Stimulated activated CD4-positive, alpha-beta T cell treated with anti-CD3 and anti-CD28 coated beads, Interleukin-12 subunit alpha, Interleukin-12 subunit beta, amount 100 ng/mL, for 4 hours (primary cell): Measurements from ENCODE around the gene GALC.

Experiments used
- DNase-seq: peaks from one replicate; pipeline ENCODE4 v3.0.0-alpha.2; 2020

The GALC gene

DNA sequence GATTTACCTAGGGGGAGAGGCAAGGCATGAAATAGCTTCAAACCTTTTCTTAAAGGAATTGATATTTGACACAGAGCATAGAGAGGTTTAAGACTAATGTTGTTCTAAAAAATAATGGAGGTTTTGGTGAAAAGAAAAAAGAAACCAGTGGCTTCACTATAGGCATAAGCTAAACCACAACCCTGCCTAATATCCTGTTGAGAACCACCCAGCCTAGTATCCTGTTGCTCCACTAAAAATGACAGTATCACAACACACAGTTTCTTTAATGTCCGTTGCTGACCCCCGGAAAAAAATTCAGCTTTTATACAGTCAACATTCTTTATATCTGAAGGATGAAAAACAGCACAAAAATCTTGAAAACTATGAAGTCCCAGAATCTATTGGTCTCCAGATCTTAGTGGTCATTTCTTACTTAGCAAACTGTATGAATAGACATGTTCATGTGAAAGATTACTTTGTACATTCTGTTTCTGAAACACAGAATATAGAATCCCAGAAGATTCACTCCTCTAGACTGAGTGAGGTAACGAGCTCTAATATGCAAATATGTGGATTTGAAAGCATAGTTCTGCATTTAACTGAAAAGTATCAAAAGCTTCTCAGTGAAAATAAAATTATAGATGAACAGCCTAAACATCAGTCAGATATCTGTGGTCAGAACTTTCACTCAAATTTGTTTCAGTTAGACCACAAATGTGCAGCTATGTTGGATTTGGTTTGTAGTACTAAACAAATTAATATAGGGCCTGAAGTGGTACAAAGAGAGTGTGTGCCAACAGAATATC lies 40.5 kb downstream of the GALC start:
- DNase-seq: no peak

DNA sequence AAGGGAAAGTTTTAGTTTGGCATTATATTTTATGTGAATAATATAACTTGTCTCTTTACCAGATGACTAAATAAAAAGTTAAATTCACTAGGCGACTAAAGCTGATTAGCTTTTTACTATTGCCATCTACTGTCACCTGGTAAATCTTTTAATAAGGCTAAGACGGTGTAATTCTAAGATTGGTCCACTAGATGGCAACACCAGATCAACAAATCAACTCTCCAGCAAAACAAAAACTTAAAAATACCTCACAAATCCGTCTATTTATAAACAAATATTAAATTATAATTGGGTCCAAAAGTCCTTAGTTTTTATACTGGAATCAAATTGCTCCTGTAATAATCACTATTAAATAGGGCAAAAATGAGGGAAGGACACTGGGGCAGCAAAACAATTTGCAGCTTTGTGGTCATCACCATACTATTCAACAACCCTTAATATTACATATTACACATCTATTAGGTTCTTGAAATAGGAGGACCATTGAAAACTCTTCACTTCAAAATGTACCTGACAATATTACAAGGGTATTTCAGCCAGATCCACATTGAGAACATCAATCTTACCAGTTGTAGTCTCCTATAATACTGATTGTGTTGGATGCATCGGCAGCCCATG lies 47.9 kb downstream of the GALC start:
- no peak for DNase-seq

DNA sequence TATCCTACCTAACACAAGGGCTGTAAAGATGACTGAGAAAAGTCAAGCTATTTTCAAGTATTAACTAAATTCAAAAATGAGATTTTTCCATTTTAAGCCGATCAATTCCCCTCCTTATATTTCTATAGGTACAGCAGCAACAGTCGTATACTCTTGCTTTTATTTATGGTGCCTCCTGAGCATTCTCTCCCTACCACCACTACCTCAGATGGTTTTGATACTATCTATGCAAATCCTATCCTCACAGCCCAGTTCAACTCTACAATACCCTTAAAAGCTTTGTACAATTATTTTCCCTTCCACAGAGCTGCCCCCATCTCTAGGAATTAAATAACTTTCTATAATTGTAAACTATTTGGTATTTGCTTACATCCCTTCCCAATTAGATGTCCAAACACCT lies 52.1 kb downstream of the GALC start:
- no peak for DNase-seq

DNA sequence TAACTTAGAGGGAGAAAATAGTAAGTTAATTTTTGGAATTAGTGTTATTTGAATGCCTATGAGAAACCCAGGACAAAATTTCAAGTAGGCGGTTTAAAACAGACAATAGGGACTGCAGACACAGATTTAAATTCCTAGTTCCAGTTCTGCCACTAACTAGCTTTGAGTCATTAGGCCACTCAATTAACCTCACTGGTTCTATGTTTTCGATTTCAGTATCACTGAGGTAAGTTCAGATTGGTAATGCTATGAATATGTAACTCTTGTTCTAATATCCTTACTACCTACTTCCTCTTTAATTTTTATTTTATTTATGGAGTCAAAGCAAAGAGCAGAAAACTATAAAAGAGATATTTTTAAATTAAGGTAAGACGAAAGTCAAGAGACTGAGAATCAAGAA lies 52.6 kb downstream of the GALC start:
- no peak for DNase-seq

DNA sequence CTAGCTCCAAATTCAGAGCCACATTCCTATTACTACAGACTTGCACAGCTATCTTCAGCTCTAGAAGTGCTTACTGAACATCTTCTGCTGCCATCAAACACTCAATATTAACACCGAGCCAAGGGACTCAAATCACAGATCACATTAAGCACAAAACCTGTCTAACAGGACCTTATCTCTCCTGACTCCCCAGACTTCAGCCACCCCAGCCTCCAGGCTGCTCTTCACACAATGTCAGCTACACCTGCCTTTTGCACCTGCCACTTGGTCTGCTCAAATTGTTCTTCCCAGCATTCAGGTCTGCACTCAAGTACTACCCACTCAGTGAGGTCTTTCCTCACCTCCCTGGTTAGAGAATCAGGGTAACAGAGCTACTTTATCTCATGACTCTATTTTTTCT lies 57.1 kb downstream of the GALC start:
- DNase-seq: no peak

DNA sequence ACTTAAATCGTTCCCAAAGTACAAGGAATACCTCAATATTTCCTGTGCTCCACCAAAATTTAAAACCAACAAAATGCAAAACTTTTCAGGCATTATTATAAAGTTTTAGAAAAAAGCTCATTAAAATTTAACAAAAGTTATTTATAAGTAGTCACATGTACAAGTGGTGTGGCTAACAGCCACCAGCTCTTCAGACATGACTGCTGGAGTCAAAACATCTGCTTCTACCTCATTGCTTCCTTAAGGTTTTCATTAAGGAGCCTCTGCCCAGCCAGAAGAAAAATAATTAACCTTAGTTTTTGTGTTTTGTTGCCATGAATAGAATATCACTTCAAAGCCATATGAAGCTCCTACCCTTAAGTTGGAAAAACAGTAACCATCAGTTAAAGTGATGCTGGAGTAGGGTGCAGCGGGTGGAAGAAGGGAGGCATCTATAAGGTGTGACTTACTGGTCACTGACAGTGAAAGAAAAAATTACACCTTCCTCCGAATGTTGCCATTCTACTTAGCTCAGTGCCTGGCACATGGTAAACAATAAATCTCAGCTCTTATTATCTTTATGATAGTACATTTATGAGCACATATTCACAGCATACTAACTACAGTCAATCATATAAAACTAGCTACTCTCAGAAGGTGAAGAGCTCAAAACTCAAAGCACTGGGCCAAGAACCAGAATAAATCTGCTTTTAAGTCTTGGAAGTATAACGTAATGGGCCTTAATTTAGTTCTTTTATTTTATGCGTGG lies 57.7 kb downstream of the GALC start:
- DNase-seq: no peak

DNA sequence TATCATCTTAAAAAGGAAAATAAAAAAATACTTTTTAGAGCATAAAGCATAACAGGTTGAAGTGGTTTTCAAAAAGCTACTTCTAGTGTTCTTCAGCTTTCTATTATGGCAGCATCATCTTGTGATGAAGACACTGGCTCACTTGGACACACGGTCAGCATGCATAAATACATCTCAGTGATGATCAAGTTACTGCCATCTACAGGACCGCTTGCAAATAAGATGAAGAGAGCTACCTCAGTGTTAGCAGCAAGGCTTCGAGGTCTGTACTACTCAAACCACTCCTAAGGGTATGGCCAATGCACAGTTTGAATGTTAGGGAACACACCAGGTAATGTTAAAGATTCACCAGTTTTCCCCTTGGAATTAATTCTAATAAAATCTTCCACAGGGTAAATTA lies 58.8 kb downstream of the GALC start:
- DNase-seq: no peak

DNA sequence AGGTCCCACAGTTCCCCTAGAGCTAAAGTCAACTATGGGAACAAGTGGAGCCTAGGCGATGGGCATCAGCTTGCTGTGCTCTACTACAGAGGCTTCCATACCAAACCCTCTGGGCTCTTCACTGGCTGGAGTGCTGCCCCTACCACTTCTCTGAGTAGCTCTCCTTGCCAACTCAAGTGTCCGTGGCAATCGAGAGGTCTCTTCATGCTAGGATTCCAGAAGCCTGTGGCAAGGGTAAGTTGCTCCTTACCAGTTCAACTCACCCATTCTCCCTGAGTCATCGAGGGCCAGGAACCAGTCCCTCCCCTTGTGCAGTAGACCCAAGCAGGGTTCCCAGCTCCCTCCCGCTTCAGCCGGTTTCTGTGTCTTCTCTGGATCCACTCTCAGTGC lies 76.1 kb downstream of the GALC start:
- DNase-seq: no peak

DNA sequence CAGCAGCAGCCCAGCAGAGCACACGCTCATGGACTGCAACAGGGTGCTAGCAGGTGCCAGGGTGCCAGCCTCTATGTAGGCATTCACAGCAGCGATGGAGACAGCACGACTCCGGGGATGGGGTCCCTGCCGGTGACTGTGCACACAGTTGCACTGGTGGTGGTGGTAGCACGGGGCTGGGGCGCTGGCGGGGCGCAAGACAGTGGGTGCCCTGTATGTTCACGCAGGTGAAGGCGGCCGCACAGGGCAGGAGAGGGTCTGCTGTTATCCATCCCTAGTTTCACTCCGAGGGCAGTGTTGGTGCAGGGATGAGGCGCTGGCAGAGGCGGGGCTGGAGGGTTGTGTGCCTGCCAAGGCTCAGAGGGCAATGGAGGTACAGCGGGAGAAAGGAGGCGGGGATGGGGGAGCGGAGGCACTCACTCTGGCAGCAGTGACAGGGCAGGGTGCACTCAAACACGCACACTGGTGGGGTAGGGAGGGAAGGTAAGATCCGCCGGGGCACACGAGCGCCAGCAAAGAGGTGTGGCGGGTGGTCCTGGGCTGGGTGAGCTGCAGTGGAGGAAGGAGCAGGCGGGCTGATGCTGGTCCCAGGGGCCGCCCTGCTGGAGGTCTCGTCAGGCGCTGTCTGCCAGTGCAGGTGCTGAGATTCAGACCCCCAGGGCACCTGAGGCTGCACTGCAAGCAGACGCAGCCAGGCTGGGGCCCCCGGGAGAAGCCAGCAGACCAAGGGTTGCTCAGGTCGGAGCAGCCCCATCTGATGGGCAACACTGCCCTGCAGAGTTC lies 76.7 kb downstream of the GALC start:
- DNase-seq: no peak

DNA sequence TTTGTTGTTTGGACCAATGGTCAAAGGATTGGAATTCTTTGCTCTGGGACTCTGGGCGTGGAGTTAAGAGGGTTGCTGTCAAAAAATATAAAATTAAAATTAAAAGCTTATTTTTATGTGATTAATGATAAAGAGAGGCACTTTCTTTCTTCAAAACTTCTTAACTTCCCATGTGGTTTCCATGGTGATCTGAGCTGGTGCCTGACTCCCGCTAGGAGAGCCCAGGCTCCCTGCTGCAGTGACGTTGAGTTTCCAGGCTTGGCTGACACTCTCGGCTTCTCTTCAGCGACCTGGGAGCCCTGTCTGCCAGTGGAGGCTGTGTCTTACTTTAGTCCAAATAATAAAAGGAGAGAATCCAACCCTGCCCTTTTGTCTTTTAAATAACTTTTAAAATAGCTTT lies 84.4 kb downstream of the GALC start:
- DNase-seq: no peak

DNA sequence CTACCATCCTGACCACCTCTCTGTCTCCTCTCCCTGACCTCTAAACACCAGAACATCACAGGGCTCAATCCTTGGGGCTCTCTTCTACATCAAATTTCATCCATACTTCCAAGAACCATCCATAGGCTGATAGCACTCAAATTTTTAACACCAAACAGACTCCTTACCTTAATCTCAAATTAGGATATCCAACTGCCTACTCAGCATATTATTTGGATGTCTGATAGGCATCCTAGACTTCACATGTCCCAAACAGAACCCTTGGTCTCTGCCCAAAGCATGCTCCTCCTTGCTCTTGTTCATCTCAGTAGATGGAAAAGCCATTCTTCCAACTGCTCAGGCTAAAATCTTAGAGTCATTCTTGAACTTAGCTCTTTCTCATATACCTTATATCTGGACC lies 91.3 kb downstream of the GALC start:
- no peak for DNase-seq

DNA sequence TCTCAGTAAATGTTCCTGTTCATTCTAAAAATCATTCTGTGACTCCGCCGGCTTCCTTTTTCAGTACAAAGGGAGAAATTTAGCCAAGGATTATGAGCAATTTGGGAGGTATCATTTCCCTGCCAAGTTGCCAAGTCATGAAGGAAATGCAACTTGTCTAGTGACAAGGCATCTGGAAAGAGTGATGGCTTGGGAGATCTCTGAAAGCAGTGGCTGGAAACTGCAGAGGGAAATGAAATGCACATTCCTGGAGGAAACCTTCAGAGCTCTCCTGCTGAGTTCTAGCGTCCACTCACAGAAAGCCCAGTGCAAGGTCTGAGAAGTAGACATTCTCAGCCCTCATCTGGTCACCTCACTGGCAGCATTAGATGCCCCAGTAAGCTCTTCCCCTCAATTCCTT lies 91.7 kb downstream of the GALC start:
- DNase-seq: no peak

DNA sequence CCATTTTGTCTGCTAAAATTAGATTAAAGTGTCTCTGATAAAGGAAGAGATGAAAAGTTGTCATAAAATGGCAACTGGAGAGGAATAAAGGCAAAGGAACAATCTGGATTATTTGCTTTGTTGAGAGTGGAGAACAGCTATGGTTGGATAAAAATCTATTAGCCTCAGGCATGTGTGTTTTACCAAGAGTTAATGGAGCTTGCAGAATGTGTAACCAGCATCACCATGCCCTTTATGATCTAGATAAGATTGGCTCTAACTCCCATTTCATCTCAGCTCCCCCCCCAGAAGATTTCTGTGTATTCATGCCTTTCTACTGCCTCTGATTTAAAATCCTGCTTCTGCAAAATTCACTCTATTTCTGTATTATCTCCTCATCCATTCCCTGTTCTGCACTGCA lies 93.8 kb downstream of the GALC start:
- DNase-seq: no peak

DNA sequence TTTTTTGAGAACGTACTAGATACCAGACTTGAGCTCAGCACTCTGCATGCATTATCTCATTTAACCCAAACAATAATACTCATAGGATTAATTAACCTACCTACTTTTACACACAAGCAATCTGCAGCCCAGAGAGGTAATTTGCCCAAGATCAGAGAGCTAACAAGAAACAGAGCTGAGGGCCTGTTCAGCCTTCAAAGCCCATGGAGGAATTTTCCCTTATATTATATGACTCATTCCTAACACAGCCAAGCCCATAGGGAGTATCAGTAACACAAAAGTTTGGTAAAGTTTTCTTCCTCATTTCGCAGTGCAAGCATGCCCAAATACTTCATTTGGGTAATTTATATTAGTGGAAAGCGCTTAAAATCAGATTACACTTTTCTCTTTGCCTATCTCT lies 94.7 kb downstream of the GALC start:
- DNase-seq: no peak

DNA sequence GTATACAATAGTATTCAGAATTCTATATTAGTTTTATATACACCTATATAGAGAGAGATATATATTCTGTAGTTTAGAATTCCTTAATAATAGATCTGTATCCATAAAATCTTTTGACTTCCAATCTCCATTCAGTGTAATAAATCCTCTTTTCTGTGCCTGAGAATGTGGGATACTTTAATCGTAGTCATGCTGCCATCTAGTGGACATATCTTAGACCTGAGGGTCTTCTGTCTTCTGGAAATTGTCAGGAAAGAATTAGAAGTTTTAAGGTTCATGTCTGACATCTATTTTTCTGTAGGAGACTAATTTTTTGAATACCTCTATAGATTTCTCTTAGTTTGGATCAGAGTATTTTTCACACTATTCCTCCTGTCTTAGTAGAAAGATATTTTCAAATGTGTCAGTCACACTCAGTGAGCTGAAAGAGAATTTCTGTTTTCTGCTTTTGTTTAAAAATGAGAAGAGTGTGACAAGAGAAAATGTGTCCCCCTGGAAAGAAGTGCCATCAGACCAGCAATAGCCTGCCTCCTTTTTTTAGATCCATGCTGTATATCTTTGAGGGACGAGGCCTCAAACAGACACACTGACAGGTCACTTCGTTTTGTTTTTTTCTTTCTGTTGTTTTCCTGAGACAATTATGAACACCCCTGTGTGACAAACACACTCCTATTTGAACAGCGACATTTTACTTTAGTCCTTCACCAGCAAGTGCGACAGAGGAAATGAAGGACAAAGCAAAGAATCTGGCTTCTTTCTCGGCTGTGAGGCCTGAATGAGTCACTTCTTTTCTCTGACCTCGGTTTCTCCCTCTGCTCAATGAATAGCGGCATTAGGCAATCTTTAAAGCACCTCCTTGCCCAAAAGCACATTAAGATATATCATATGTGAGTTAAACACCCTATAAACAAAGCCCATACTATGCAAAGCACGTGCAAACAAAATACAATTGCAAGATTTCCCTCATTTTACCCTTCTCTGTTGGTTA lies 96.3 kb downstream of the GALC start:
- DNase-seq: no peak

DNA sequence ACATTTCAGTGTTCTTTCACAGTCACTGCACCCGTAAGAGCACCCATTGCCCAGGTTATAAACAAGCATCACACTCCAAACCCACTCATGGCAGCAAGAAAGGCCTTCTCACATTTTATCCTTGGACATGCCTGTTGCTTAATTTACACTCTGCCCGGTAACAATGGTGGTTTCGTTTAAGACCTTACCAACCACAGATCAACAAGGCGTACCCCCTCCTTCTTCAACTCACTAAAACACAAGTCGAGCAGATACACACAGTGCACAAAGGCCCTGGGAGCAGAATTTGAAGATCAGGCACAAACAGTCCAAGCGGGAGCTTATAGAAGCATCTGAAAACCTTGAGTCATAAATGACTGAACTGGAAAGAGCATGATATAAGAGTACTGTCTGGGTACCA lies 98.1 kb downstream of the GALC start:
- no peak for DNase-seq

DNA sequence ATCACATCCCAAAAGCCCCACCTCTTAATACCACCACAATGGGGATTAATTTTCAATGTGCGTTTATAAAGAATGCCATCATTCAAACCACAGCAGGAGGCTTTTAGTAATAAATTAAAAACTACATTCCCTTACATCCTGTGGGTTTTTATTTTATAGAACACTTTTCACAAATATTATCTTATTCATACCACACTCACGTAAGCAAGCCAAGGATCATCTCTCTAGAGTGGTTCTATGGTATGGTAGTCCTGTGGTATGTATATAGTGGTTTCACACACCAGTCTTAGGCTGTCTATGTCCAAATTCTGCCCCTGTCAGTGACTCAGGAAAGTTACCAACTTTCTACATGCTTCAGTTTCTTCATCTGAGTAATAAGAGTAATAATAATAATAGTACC lies 100.2 kb downstream of the GALC start:
- no peak for DNase-seq

DNA sequence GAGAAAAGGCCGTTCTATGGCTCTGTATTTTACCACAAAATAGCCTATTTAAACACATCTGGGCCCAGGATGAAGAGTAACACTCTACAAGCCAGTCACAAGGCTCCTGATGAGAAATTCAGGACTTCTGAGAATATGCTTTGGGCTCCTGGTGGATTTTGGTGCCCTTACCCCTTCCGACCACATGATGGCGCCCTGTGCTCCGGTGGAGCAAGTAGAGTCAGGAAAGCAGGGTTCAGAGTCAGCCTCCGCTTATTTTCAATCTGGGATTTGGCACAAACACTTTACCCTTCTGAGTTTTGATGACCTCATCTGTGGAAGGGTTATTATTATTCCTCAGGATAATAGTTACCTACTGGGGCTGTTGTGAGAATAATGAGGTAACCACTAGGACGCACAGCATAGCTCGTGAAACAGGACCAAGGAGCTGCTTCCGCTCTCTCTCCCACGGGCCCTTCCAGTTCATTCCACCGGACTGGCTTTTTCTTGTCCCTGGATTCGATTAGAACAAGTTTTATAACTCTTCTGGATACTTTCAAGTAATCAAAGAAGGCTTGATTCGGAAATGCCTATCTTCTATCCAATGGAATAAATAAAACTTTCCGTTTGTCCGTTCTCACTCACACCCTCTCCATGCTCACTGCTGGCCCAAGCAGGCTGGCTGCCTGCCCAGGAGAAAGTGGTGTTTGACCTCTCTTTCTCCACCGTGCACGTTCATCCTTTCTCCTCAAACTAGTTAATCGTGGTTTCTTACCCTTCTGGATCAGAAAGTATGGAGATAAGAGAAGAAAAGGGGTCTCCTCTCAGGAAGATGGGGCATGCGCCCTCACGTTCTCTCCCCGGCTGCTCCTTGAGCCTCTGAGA lies 104.6 kb downstream of the GALC start:
- no peak for DNase-seq

DNA sequence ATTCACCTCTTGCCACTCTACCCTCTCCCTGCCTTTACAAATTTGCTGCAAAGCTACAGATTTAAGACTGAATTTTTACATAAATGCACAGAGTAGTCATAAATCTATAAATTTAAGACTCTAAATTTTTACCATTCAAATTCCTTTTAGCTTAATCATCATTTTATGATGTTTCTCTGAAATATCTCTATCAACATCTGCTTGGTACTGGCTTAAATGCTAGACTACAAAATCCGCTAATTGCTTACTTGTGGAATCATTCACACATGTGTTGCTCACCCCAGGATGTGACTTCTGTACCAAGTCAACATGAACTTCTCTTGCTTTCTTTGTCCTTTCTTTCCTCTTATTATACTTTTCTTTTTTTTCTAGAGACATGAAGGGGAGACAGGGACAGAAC lies 109.2 kb downstream of the GALC start:
- DNase-seq: no peak
